ENCODE measurements around the gene CYP3A7. TPM values are rescaled to one million over a fixed set of nuclear protein-coding genes. Genes with fewer than 3 reads are reported as not detected.
"Not testable (repeated sequence)": the region's sequence is repeated elsewhere in the genome, so short reads cannot be mapped to it uniquely, and the experiment has no call there.

Gene CYP3A7
- total and polyA plus RNA-seq, 2 of the 13 experiments (the other 11 are each of a cell fraction or from before 2014, with no cell fraction given): 5.8 to 6.4 TPM

GRCh38 chr7:99745395-99745794 lies 10.4 kb upstream of the CYP3A7 start:
- FAIRE-seq; H3K79me2 ChIP-seq (ENCODE audit: insufficient read depth, low read length); in situ Hi-C loops (cut with HindIII; ENCODE audit: extremely low pct_ligation_motif_present, low pct_unique_long_range_greater_than_20kb); H3K27me3 ChIP-seq (ENCODE audit: control insufficient read depth in 1 of 2, insufficient read depth in 2 of 2, low read length in 2 of 2); H3K9me3 ChIP-seq (ENCODE audit: low read length); BruUV-seq (replicated peaks); H3K9ac ChIP-seq (ENCODE audit: insufficient read depth, low read depth, low read length); H3K4me2 ChIP-seq (ENCODE audit: low read depth, low read length); H3K4me3 ChIP-seq (replicated peaks in 1 of 3; ENCODE audit: insufficient read depth in 1 of 3, low read depth in 2 of 3, low read length in 3 of 3); ATAC-seq; DNase-seq (ENCODE audit: low spot score); H2AFZ ChIP-seq (ENCODE audit: low read length); intact Hi-C loops (cut with micrococcal nuclease; ENCODE audit: unreplicated experiment); H3K36me3 ChIP-seq (replicated peaks in 1 of 2; ENCODE audit: control insufficient read depth in 1 of 2, insufficient read depth in 2 of 2, low read length in 2 of 2); POLR2A ChIA-PET; H4K20me1 ChIP-seq (ENCODE audit: insufficient read depth, low read length); CTCF ChIA-PET (ENCODE audit: low intra/inter-chr PET ratio, low total read pairs); H3K27ac ChIP-seq (ENCODE audit: extremely low read length, insufficient read depth, low read length): not testable (repeated sequence)
- WGBS (ENCODE audit: low lambda C conversion rate): 96% methylated on average over 3 of the region's 3 CpGs
- peaks cover 49% of the 10 kb centered on the region for H3K4me1 ChIP-seq (ENCODE audit: insufficient read depth, low read length)

GRCh38 chr7:99742737-99743394 lies 7.9 kb upstream of the CYP3A7 start:
- CTCF ChIA-PET (ENCODE audit: low intra/inter-chr PET ratio, low total read pairs): no interaction called here
- H3K9ac ChIP-seq (ENCODE audit: insufficient read depth, low read depth, low read length): no peak overlapping the region
- H4K20me1 ChIP-seq (ENCODE audit: insufficient read depth, low read length): no peaks in the 10 kb centered on the region
- peak; percentile 89 for FAIRE-seq
- no peak overlapping the region for H2AFZ ChIP-seq (ENCODE audit: low read length)
- POLR2A ChIA-PET: interaction anchor here (0.6 to 1.4 kb wide), 7 partner anchors 9 to 177 kb away, joined by 3 to 8 read pairs (median 4); partner anchors contain the start of gene TRIM4
- peak; percentile 94 for ATAC-seq
- peak; percentile 83 for DNase-seq (ENCODE audit: low spot score)
- no peaks in the 10 kb centered on the region for H3K36me3 ChIP-seq (replicated peaks in 1 of 2; ENCODE audit: control insufficient read depth in 1 of 2, insufficient read depth in 2 of 2, low read length in 2 of 2)
- no peaks in the 10 kb centered on the region for H3K9me3 ChIP-seq (ENCODE audit: low read length)
- intact Hi-C loops (cut with micrococcal nuclease; ENCODE audit: unreplicated experiment): loop anchor here (5.0 kb wide), 1 partner anchor 84 kb away; the partner anchor contains the start of gene CYP3A43
- BruUV-seq (replicated peaks): no TSS peak
- H3K79me2 ChIP-seq (ENCODE audit: insufficient read depth, low read length): no peaks in the 10 kb centered on the region
- peak overlapping the region; percentile 40 for H3K4me2 ChIP-seq (ENCODE audit: low read depth, low read length)
- WGBS (ENCODE audit: low lambda C conversion rate): 33% methylated on average over 2 of the region's 4 CpGs
- peak overlapping the region in 1 of 3 experiments; percentile 2; a peak in 1 of 6 replicates for H3K4me3 ChIP-seq (replicated peaks in 1 of 3; ENCODE audit: insufficient read depth in 1 of 3, low read depth in 2 of 3, low read length in 3 of 3)
- in situ Hi-C loops (cut with HindIII; ENCODE audit: extremely low pct_ligation_motif_present, low pct_unique_long_range_greater_than_20kb): no loop called here
- H3K4me1 ChIP-seq (ENCODE audit: insufficient read depth, low read length): peaks cover 62% of the 10 kb centered on the region
- H3K27ac ChIP-seq (ENCODE audit: extremely low read length, insufficient read depth, low read length): peak overlapping the region; percentile 51
- no peaks in the 10 kb centered on the region for H3K27me3 ChIP-seq (ENCODE audit: control insufficient read depth in 1 of 2, insufficient read depth in 2 of 2, low read length in 2 of 2)
- TF ChIP-seq STAG1 (CRISPR knock-in tag; IDR thresholded peaks at IDR 0.05) (peak; percentile 43), NFIC (IDR thresholded peaks at IDR 0.05; ENCODE audit: low read length) (peak; percentile 85), KAT8 (CRISPR knock-in tag; IDR thresholded peaks at IDR 0.05) (peak; percentile 45; the same call in 1 of the 2 replicates), ZMYM2 (CRISPR knock-in tag; IDR thresholded peaks at IDR 0.05) (no peak), ATF6 (CRISPR knock-in tag; conservative IDR thresholded peaks at IDR 0.05) (no peak), ZNF30 (CRISPR knock-in tag; IDR thresholded peaks at IDR 0.05) (no peak), NR2F6 (IDR thresholded peaks at IDR 0.05) (peak; percentile 98), NR2F6 (CRISPR knock-in tag; IDR thresholded peaks at IDR 0.05) (peak; percentile 97), FOXO1 (CRISPR knock-in tag; IDR thresholded peaks at IDR 0.05) (peak; percentile 87; the same call in 1 of the 2 replicates), CREB1 (IDR thresholded peaks at IDR 0.05) (no peak), CREB1 (CRISPR knock-in tag; IDR thresholded peaks at IDR 0.05) (peak; percentile 41; the same call in 1 of the 2 replicates), THAP7 (CRISPR knock-in tag; IDR thresholded peaks at IDR 0.05) (no peak), SKI (IDR thresholded peaks at IDR 0.05; ENCODE audit: partially characterized antibody) (peak; percentile 57), FOXP1 (IDR thresholded peaks at IDR 0.05) (no peak), FOXP1 (CRISPR knock-in tag; IDR thresholded peaks at IDR 0.05) (peak; percentile 80), ELF3 (CRISPR knock-in tag; IDR thresholded peaks at IDR 0.05) (peak; percentile 66), NONO (IDR thresholded peaks at IDR 0.05) (no peak), NONO (CRISPR knock-in tag; conservative IDR thresholded peaks at IDR 0.05) (peak; percentile 70; the same call in 1 of the 2 replicates), ZNF292 (CRISPR knock-in tag; IDR thresholded peaks at IDR 0.05; ENCODE audit: borderline replicate concordance, low read depth) (peak; percentile 45; the same call in 1 of the 2 replicates)
